H9 (cell line): ENCODE data around the gene UNC119. TPM values are rescaled to one million over a fixed set of nuclear protein-coding genes. Genes with fewer than 3 reads are reported as not detected.

Source experiments
- DNase-seq: peaks from one replicate; pipeline ENCODE4 v3.0.0-alpha.2; 2017
- H2AFZ ChIP-seq: one replicate; pipeline ENCODE4 v1.6.1; 2013; ENCODE audit warnings: mild to moderate bottlenecking, low read length, control low read depth, moderate library complexity
- H2AK5ac ChIP-seq: 2 replicates; pipeline ENCODE4 v1.6.1; 2013; ENCODE audit warnings: low read length, control low read depth, mixed read lengths; ENCODE audit not compliant: insufficient read length
- H2BK120ac ChIP-seq: one replicate; pipeline ENCODE4 v1.6.1; 2013; ENCODE audit warnings: low read depth, mild to moderate bottlenecking, low read length, control low read depth, inconsistent platforms; ENCODE audit not compliant: poor library complexity, severe bottlenecking
- H2BK12ac ChIP-seq: 2 replicates; pipeline ENCODE4 v1.6.1; 2013; ENCODE audit warnings: low read length, control low read depth, mixed read lengths, low read depth; ENCODE audit not compliant: insufficient read length
- H2BK15ac ChIP-seq: 2 replicates; pipeline ENCODE4 v1.6.1; 2013; ENCODE audit warnings: low read depth, low read length, control low read depth
- H2BK20ac ChIP-seq: one replicate; pipeline ENCODE4 v1.6.1; 2013; ENCODE audit warnings: low read depth, mild to moderate bottlenecking, low read length, control low read depth, inconsistent platforms; ENCODE audit not compliant: poor library complexity, severe bottlenecking
- H2BK5ac ChIP-seq: 2 replicates; pipeline ENCODE4 v1.6.1; 2013; ENCODE audit warnings: low read length, control low read depth, mixed read lengths; ENCODE audit not compliant: insufficient read length
- H3K14ac ChIP-seq: 2 replicates; pipeline ENCODE4 v1.6.1; 2013; ENCODE audit warnings: low read length, control low read depth; ENCODE audit not compliant: insufficient read depth
- H3K18ac ChIP-seq: 2 replicates; pipeline ENCODE4 v1.6.1; 2013; ENCODE audit warnings: low read depth, mild to moderate bottlenecking, mixed read lengths, low read length, control low read depth; ENCODE audit not compliant: insufficient read length
- H3K23ac ChIP-seq: 2 replicates; pipeline ENCODE4 v1.6.1; 2013; ENCODE audit warnings: low read length, control low read depth, mixed read lengths, low read depth; ENCODE audit not compliant: insufficient read length
- H3K23me2 ChIP-seq: 2 replicates; pipeline ENCODE4 v1.6.1; 2013; ENCODE audit warnings: low read depth, mild to moderate bottlenecking, mixed read lengths, low read length, control low read depth; ENCODE audit not compliant: insufficient read length, poor library complexity, severe bottlenecking
- H3K27ac ChIP-seq: 2 replicates; pipeline ENCODE4 v1.5.1; 2013; ENCODE audit warnings: low read length, control low read depth, mixed read lengths, low read depth; ENCODE audit not compliant: insufficient read length
- H3K27me3 ChIP-seq: 2 replicates; pipeline ENCODE4 v1.6.1; 2013; ENCODE audit warnings: low read length, control low read depth, inconsistent platforms; ENCODE audit not compliant: insufficient read depth
- H3K4ac ChIP-seq: 2 replicates; pipeline ENCODE4 v1.6.1; 2013; ENCODE audit warnings: low read depth, mild to moderate bottlenecking, control low read depth, inconsistent platforms, low read length, moderate library complexity
- H3K4me1 ChIP-seq: 2 replicates; pipeline ENCODE4 v1.6.1; 2013; ENCODE audit warnings: low read length, control low read depth, inconsistent platforms; ENCODE audit not compliant: insufficient read depth
- H3K4me2 ChIP-seq: 2 replicates; pipeline ENCODE4 v1.6.1; 2013; ENCODE audit warnings: low read length, control low read depth, mixed read lengths; ENCODE audit not compliant: insufficient read length, insufficient read depth
- H3K56ac ChIP-seq: 2 replicates; pipeline ENCODE4 v1.6.1; 2013; ENCODE audit warnings: low read depth, mild to moderate bottlenecking, mixed read lengths, low read length, control low read depth; ENCODE audit not compliant: insufficient read length
- H3K79me1 ChIP-seq: 2 replicates; pipeline ENCODE4 v1.6.1; 2013; ENCODE audit warnings: low read depth, mild to moderate bottlenecking, moderate library complexity, low read length, control low read depth, inconsistent platforms; ENCODE audit not compliant: insufficient read depth, poor library complexity, severe bottlenecking
- H3K79me2 ChIP-seq: 2 replicates; pipeline ENCODE4 v1.6.1; 2013; ENCODE audit warnings: low read length, control low read depth, inconsistent platforms; ENCODE audit not compliant: insufficient read depth
- H3K9ac ChIP-seq: 2 replicates; pipeline ENCODE4 v1.6.1; 2013; ENCODE audit warnings: low read length, control low read depth, mixed read lengths; ENCODE audit not compliant: insufficient read length; ENCODE audit errors: extremely low read depth
- H3K9me3 ChIP-seq: one replicate; pipeline ENCODE4 v1.6.1; 2013; ENCODE audit warnings: low read depth, low read length, inconsistent platforms; ENCODE audit not compliant: control insufficient read depth
- H3T11ph ChIP-seq: one replicate; pipeline ENCODE4 v1.6.1; 2013; ENCODE audit warnings: mild to moderate bottlenecking, low read length, control low read depth, inconsistent platforms
- H4K20me1 ChIP-seq: one replicate; pipeline ENCODE4 v1.6.1; 2013; ENCODE audit not compliant: control insufficient read depth, insufficient read length, insufficient read depth
- H4K5ac ChIP-seq: 2 replicates; pipeline ENCODE4 v1.6.1; 2013; ENCODE audit warnings: low read depth, mild to moderate bottlenecking, mixed read lengths, low read length, control low read depth; ENCODE audit not compliant: insufficient read length
- H4K8ac ChIP-seq: replicated peaks from 2 replicates; pipeline ENCODE4 v1.6.1; 2013; ENCODE audit warnings: low read length, control low read depth, mixed read lengths, low read depth; ENCODE audit not compliant: insufficient read length
- H4K91ac ChIP-seq: 2 replicates; pipeline ENCODE4 v1.6.1; 2013; ENCODE audit warnings: low read depth, mild to moderate bottlenecking, moderate library complexity, mixed read lengths, low read length, control low read depth; ENCODE audit not compliant: insufficient read length
- H3K27ac Mint-ChIP-seq, 3 experiments: 2 replicates in 2 of 3; 3 replicates in 1 of 3; pipeline ENCODE4 v1.8.0; 2020 to 2021; ENCODE audit warnings: mixed read lengths in 3 of 3, mild to moderate bottlenecking in 1 of 3, moderate library complexity in 1 of 3
- H3K27me3 Mint-ChIP-seq: 2 replicates; pipeline ENCODE4 v1.8.0; 2021; ENCODE audit warnings: low read depth, mild to moderate bottlenecking, moderate library complexity, mixed read lengths
- H3K36me3 Mint-ChIP-seq, 3 experiments: 2 replicates in 2 of 3; 3 replicates in 1 of 3; pipeline ENCODE4 v1.8.0; 2020 to 2021; ENCODE audit warnings: low read depth in 3 of 3, mixed read lengths in 3 of 3; ENCODE audit not compliant: insufficient read depth in 1 of 3
- H3K4me1 Mint-ChIP-seq, 2 experiments: 2 replicates each; pipeline ENCODE4 v1.8.0; 2020; ENCODE audit warnings: mixed read lengths in 2 of 2
- H3K4me3 Mint-ChIP-seq, 2 experiments: 2 replicates in 1 of 2; 3 replicates in 1 of 2; pipeline ENCODE4 v1.8.0; 2020 to 2021; ENCODE audit warnings: mild to moderate bottlenecking in 2 of 2, mixed read lengths in 2 of 2, moderate library complexity in 1 of 2
- H3K9me3 Mint-ChIP-seq, 2 experiments: 2 replicates in 1 of 2; 3 replicates in 1 of 2; pipeline ENCODE4 v1.8.0; 2020; ENCODE audit warnings: mild to moderate bottlenecking in 2 of 2, mixed read lengths in 2 of 2, moderate library complexity in 1 of 2
- WGBS: extraction: QIAGEN DNeasy Blood & Tissue Kit; methylation state at CpG from one replicate; pipeline ENCODE4 v1.1.7; 2013; ENCODE audit warnings: missing lambda C conversion rate, low lambda C conversion rate, mixed read lengths; ENCODE audit not compliant: insufficient read length; ENCODE audit errors: extremely low coverage; 5-methylcytosine and 5-hydroxymethylcytosine counted together
- total RNA-seq: library from RNA; stranded (reverse); gene quantifications from 2 replicates; pipeline ENCODE4 v1.2.1, GENCODE V29; 2021
- TF ChIP-seq, protein P1 (sequence below): fragments of 200-600 bp; sonication (generic); conservative IDR thresholded peaks from 3 replicates; pipeline ENCODE4 v1.8.0; 2021; ENCODE audit warnings: antibody characterized with exemption, mild to moderate bottlenecking

UNC119 gene
- total RNA-seq, 1 experiment from 2014 or later: 36.9 TPM

GRCh38 chr17:28573521-28573920 is 21.1 kb upstream of the UNC119 start:
- peaks cover 24 to 40% of the 10 kb centered on the region in 2 experiments for H3K4me1 Mint-ChIP-seq
- no peak overlapping the region for H3K4me2 ChIP-seq
- H2BK15ac ChIP-seq: no peak overlapping the region
- H3K56ac ChIP-seq: no peak overlapping the region
- no peak overlapping the region for H2BK120ac ChIP-seq
- H3K27me3 Mint-ChIP-seq: peaks cover 7% of the 10 kb centered on the region
- H3K9me3 Mint-ChIP-seq: no peaks in the 10 kb centered on the region
- no peak overlapping the region for H3K18ac ChIP-seq
- H3K23me2 ChIP-seq: peaks cover 11% of the 10 kb centered on the region
- H3K36me3 Mint-ChIP-seq: peaks cover 12 to 35% (median 34%) of the 10 kb centered on the region in 3 experiments; a peak in 6 of 7 replicates
- H4K8ac ChIP-seq: no peak overlapping the region
- H3K27ac ChIP-seq: no peak overlapping the region
- H3K79me2 ChIP-seq: no peaks in the 10 kb centered on the region
- TF ChIP-seq, protein P1, sequence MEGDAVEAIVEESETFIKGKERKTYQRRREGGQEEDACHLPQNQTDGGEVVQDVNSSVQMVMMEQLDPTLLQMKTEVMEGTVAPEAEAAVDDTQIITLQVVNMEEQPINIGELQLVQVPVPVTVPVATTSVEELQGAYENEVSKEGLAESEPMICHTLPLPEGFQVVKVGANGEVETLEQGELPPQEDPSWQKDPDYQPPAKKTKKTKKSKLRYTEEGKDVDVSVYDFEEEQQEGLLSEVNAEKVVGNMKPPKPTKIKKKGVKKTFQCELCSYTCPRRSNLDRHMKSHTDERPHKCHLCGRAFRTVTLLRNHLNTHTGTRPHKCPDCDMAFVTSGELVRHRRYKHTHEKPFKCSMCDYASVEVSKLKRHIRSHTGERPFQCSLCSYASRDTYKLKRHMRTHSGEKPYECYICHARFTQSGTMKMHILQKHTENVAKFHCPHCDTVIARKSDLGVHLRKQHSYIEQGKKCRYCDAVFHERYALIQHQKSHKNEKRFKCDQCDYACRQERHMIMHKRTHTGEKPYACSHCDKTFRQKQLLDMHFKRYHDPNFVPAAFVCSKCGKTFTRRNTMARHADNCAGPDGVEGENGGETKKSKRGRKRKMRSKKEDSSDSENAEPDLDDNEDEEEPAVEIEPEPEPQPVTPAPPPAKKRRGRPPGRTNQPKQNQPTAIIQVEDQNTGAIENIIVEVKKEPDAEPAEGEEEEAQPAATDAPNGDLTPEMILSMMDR: no peak
- H4K20me1 ChIP-seq: peaks cover 2% of the 10 kb centered on the region
- no peaks in the 10 kb centered on the region for H3K9me3 ChIP-seq
- H4K5ac ChIP-seq: no peak overlapping the region
- H2BK20ac ChIP-seq: no peak overlapping the region
- no peak overlapping the region for H3K4me3 Mint-ChIP-seq
- H3K79me1 ChIP-seq: no peaks in the 10 kb centered on the region
- H4K91ac ChIP-seq: no peak overlapping the region
- no peak overlapping the region for H2AFZ ChIP-seq
- WGBS: no CpG with 5 or more reads among the region's 9 CpGs
- no peaks in the 10 kb centered on the region for H3K4me1 ChIP-seq
- no peak overlapping the region for H3T11ph ChIP-seq
- no peak overlapping the region for H2BK5ac ChIP-seq
- H2BK12ac ChIP-seq: no peak overlapping the region
- no peaks in the 10 kb centered on the region for H3K27me3 ChIP-seq
- no peak overlapping the region for H3K9ac ChIP-seq
- no peak overlapping the region for H3K4ac ChIP-seq
- H3K14ac ChIP-seq: no peak overlapping the region
- no peak overlapping the region for H2AK5ac ChIP-seq
- H3K27ac Mint-ChIP-seq: no peak overlapping the region
- H3K23ac ChIP-seq: no peak overlapping the region
- DNase-seq: no peak
